HG03103 (cell line): ENCODE measurements around the gene PRRC2C.
"Not testable (repeated sequence)": the region's sequence is repeated elsewhere in the genome, so short reads cannot be mapped to it uniquely, and the experiment has no call there.

Experiments used
- ATAC-seq: cut with Tn5 transposase; IDR thresholded peaks from one replicate; pipeline ENCODE4 v1.9.1; 2021; ENCODE audit warnings: low read depth; ENCODE audit not compliant: unreplicated experiment

The PRRC2C gene

DNA sequence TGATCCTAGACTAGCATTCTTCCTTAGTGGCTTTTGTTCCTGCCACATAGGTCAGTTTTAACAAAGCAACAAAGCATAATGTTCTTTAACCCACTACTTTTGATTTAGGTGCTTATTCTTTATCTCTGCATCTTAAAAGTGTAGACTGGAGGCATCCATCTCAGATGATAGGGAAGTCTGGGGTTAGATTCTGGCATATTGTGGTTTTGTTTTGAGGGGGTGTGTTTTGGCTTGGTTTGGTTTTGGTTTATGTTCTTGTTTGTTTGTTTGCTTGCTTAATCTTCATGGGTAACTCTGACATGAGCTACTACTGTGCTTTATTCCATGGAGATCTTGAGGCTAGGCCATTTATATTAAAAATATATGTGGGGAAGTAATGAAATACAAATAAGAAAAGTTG, 96.4 kb downstream of the PRRC2C start:
- no peak for ATAC-seq

GRCh38 chr1:171582589-171582988, 97.3 kb downstream of the PRRC2C start:
- ATAC-seq: no peak

GRCh38 chr1:171583591-171584201, 98.4 kb downstream of the PRRC2C start:
- no peak for ATAC-seq

- ATAC-seq: no peak
Measured at GRCh38 chr1:171585715-171586114, 100.4 kb downstream of the PRRC2C start.

DNA sequence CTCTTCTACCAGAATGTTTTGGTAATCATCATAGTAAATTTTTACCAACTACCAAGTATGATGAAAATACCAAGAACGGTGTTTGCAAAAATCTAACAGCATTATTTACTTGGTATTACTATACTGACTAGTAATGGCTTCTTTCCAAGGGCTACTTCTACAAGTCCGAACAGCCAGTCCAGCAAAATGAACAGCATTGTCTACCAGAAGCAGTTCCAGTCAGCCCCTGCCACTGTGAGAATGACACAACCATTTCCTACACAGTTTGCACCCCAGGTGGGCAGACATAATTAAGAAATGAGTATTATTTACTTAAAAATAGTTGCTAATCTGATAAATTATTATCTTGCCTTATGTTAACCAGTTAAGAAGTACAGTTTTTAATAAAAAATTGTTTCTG, 102.9 kb downstream of the PRRC2C start:
- no peak for ATAC-seq

DNA sequence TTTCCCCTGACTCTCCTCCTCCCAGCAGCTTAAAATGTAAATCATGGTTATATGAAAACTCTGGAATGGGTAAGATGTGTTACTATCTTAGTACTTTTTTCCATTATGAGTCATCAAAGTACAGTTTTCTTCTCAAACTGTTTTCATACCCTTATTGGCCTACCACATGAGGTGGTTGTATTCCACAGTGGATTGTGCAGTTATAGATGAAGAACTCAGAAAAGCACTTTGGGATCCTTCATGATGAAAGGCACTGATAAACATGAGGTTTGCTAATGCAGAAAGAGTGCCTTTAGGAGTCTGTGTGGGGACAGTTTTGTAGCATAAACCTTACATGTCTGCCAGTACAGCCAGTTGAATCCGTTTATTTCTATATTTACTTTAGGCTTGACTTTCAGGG, 104.7 kb downstream of the PRRC2C start:
- no peak for ATAC-seq

DNA sequence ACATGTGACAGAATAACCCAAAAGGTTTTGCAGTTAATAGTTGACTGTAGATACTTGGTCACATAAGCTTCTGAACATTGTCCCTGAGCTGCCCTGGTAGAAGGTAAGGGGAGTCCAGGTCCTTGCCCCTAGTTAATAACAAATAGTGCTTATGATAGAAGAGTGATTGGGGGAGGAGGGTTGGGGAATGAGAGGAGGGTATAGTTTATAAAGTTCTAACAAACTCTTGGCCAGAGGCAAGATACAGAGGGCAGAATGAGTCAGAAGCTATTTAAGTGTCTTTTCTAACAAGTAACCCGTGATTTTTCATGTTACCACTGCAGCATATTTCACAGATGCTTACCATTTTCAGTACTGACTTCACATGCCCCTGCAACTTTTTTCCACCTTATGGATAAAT, 110.0 kb downstream of the PRRC2C start:
- ATAC-seq: no peak

- ATAC-seq: no peak
Measured at GRCh38 chr1:171596119-171596518, 110.8 kb downstream of the PRRC2C start.

DNA sequence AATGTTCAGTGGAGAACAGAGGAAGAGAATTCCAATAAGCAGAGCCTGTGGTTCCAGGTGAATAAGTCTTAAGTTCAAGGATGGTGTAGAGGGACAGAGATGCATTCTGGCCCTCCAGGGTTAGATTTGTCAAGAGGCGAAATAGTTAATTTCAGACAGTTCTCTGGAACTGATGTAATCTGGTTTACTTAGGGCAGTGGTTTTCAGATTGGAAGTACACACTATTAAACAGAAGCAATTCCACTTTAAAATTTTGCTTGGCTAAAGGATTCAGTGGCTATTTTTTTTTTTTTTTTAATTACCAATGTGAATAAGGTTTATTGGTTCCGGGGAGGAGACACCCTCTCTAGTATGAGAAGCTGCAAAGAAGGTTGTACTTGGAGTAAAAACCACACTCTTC, 111.4 kb downstream of the PRRC2C start:
- no peak for ATAC-seq

DNA sequence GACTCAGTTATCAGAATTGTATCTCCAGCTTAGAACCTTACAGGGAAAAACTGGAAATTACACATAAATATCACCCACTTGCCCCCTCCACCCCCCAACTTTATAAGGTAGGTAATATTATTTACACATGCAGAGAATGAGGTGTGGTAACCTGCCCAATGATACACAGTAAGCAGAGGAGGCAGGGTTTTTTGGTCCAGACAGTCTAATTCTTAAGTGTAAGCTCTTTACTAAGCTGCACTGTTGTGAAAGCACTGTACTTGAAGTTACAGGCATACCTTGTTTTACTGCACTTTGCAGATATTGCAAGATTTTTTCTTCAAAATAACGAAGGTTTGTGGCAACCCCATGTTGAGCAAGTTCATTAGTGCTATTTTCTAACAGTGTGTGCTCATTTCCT, 111.9 kb downstream of the PRRC2C start:
- ATAC-seq: no peak

GRCh38 chr1:171600310-171600709, 115.0 kb downstream of the PRRC2C start:
- not testable (repeated sequence) for ATAC-seq

DNA sequence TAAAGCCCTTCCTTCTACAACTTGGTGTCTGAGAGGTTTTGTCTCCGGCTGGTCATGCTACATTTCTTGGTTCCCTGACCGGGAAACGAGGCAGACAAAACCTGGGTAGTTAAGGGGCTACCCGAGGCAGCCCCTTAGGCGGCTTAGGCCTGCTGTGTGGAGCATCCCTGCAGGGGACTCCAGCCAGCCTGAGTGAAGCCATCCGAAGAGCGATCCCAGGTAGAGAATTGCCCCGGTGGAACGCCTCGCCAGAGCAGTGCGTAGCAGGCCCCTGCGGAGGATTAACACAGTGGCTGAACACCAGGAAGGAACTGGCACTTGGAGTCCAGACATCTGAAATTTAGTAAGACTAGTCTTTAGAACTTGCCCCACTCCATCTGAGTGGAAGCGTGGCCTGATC, 115.5 kb downstream of the PRRC2C start:
- ATAC-seq: no peak

DNA sequence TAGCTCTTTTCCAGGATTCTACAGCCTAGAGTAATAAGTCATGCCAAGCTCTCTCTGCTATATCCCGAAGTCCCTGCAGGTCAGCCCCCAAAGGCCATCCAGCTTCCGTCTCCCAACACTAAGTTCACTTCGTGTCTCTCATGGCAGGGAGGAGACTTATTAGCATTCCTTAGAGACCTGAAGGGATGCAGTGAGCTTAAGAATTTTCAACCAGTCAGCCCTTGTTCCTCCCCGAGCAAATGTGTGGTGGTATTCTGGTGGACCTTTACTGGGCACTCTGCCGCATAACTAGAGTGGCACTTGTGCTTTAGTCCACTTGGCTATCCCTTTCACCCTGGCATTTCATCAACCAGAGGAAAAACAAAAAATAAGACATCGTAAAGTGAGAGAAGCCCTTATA, 117.7 kb downstream of the PRRC2C start:
- ATAC-seq: not testable (repeated sequence)

- ATAC-seq: no peak
Measured at GRCh38 chr1:171606402-171606941, 121.1 kb downstream of the PRRC2C start.

GRCh38 chr1:171610385-171610784, 125.1 kb downstream of the PRRC2C start:
- ATAC-seq: no peak

- ATAC-seq: no peak
Measured at GRCh38 chr1:171611306-171611705, 126.0 kb downstream of the PRRC2C start.

- no peak for ATAC-seq
Measured at GRCh38 chr1:171613282-171613681, 128.0 kb downstream of the PRRC2C start.

- ATAC-seq: not testable (repeated sequence)
Measured at GRCh38 chr1:171615122-171615906, 130.0 kb downstream of the PRRC2C start.

GRCh38 chr1:171616586-171616985, 131.3 kb downstream of the PRRC2C start:
- ATAC-seq: no peak

GRCh38 chr1:171622152-171622462, 136.8 kb downstream of the PRRC2C start, which contains the start of gene MYOCOS:
MYOCOS (plus strand) TSS chr1:171622243; CDS start chr1:171623884, 1,641 bp downstream.
- ATAC-seq: no peak

DNA sequence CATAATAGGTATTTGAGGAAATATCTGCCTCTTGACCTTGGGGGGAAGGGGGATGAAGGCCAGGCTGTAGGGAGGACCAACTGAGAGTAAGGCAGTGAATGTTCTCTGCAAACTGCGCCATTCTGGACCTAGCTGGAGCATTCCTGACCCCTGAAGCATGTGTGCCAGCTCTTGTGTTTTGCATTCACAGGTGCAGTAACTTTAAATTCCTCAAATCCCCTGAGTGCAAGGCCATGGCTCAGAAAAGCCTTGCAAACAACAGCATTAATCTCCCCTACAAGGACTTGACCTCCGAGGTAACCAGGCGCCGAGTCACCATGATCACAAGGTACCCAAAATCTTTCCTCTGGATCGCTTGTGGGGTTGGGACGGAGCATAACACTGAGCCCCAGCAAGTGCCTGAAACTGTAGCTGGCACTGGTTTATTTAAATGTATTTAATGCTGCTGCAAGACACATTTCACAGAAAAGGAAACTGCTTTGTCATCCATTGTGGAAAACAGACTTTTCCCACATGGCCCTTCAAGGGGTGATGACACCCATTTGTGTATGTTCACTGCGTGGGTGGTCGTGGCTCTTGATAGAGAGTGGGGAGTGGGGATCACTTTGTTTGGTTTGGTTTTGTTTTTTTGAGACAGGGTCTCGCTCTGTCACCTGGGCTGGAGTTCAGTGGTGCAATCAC, 138.5 kb downstream of the PRRC2C start:
- ATAC-seq: no peak
